ENCODE data around the gene LIPH. TPM values are rescaled to one million over a fixed set of nuclear protein-coding genes. Genes with fewer than 3 reads are reported as not detected.

Gene LIPH
- total RNA-seq, 4 donors from 2014 or later: 0.31 to 1.2 (median 0.58) TPM; not detected in 1

DNA sequence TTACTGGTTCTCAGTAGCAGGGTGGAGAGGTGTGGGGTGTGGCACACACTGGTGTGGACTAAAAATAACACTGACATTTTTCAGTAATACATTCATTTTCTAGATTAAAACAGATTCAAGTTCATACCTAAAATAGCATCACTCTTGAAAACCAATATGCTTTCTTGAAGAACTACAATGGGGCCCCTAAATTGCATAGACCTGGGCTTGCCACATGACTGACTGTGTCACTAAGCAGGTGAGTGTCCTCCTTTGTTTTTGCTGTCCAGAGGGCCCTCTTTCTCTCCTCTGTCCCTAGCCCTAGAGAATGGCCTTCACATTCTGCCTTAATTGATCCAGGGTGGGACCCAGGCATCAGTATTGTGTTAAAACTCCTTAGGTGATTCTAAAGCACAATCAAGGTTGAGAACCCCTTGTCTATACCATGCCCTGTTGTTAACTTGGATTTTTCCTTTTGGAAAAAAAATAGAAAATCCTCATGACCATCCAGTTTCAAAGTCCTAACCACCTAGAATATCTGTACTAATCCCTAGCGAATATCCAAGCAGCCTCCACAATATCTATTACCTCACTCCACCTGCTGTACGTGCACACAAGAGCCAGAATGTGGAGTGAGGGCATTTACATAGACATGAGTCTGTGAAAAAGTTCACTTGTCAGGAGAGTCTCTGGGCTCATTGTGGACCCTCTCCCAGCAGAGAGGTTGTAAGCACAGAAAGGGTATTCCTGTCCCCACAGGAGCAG lies 34.8 kb downstream of the LIPH start:
- Histone ChIP-seq H3K27ac (no peak overlapping the region), H3K4me1 (no peaks in the 10 kb centered on the region), H3K27me3 (peaks cover 31% of the 10 kb centered on the region), H3K36me3 (no peaks in the 10 kb centered on the region), H3K4me3 (no peak overlapping the region), H3K9me3 (no peaks in the 10 kb centered on the region)
- TF ChIP-seq EP300 (IDR thresholded peaks at IDR 0.05) (no peak), POLR2A (IDR thresholded peaks at IDR 0.05) (no peak), POLR2AphosphoS5 (IDR thresholded peaks at IDR 0.05) (no peak)
- TF ChIP-seq, protein P1, sequence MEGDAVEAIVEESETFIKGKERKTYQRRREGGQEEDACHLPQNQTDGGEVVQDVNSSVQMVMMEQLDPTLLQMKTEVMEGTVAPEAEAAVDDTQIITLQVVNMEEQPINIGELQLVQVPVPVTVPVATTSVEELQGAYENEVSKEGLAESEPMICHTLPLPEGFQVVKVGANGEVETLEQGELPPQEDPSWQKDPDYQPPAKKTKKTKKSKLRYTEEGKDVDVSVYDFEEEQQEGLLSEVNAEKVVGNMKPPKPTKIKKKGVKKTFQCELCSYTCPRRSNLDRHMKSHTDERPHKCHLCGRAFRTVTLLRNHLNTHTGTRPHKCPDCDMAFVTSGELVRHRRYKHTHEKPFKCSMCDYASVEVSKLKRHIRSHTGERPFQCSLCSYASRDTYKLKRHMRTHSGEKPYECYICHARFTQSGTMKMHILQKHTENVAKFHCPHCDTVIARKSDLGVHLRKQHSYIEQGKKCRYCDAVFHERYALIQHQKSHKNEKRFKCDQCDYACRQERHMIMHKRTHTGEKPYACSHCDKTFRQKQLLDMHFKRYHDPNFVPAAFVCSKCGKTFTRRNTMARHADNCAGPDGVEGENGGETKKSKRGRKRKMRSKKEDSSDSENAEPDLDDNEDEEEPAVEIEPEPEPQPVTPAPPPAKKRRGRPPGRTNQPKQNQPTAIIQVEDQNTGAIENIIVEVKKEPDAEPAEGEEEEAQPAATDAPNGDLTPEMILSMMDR (IDR thresholded peaks at IDR 0.05): no peak
- WGBS, 2 donors (ENCODE audit: low coverage in 1 of 2): 69 to 80% methylated on average over 1 to 2 of the region's 2 CpGs
- ATAC-seq: no peak

DNA sequence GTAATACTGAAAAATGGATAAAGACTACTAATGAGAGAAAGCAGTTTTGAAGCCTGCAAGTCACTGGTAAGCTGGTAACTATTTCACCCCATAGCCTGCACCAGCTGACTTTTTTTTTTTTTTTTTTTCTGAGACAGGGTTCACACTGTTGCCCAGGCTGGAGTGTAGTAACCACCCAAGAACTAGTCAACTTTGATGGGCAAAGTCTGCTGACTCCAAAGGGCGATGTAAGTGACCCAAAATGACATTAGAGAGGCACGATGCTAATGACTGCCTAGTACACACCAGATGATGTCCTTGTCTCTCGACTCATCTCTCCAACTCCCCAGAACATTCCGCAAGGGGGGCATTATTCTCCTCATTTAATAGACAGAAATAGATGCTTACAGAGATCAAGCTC lies 40.7 kb downstream of the LIPH start:
- 74 to 85% methylated on average over 3 to 4 of the region's 4 CpGs for WGBS, 2 donors (ENCODE audit: low coverage in 1 of 2)
- Histone ChIP-seq H3K27ac (no peak overlapping the region), H3K4me3 (no peak overlapping the region), H3K36me3 (no peaks in the 10 kb centered on the region), H3K9me3 (no peaks in the 10 kb centered on the region), H3K4me1 (peaks cover 0 to 5% (median 0%) of the 10 kb centered on the region in 3 donors), H3K27me3 (peaks cover 14% of the 10 kb centered on the region)
- no peak for ATAC-seq
- no peak for TF ChIP-seq POLR2AphosphoS5 (IDR thresholded peaks at IDR 0.05)
- no peak for TF ChIP-seq POLR2A (IDR thresholded peaks at IDR 0.05)
- TF ChIP-seq, protein P1 (IDR thresholded peaks at IDR 0.05): no peak
- TF ChIP-seq EP300 (IDR thresholded peaks at IDR 0.05): no peak

DNA sequence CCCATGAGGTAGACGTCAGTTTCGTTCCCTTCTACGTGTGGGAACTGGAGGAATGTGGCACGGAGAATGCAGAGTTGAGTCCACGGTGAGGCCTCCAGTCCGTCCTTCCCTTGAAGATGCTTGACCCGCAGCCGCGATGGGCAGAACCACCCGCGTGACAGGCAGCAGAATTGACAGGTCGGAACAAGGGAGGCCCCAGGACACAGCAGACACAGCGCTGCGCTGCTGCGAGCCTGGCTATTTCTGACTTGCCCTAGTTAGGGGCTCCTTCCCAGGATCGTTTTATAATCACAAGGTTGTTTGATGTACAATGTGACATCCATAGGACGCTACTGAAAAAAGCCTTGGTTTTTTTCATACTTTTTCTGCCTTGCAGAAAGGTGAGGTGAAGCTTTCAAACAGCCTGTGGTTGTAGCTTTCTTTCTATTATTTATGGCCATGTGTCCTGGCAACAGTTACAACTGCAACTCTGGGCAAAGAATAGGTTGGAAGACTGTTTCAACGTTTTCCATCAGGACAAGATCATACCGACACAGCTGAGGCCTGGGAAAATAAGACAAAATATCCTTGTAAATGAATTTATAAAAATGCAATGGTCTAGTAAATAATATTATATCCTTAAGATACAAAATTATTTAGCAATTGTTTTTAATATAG lies 43.9 kb downstream of the LIPH start:
- H3K4me1 ChIP-seq: peaks cover 0 to 5% (median 0%) of the 10 kb centered on the region in 3 donors
- no peak overlapping the region for H3K4me3 ChIP-seq
- H3K27me3 ChIP-seq: peaks cover 4% of the 10 kb centered on the region
- H3K36me3 ChIP-seq: no peaks in the 10 kb centered on the region
- WGBS, 2 donors (ENCODE audit: low coverage in 1 of 2): 64 to 65% methylated on average over 7 to 12 of the region's 19 CpGs
- ATAC-seq: no peak
- no peak for TF ChIP-seq EP300 (IDR thresholded peaks at IDR 0.05)
- no peak for TF ChIP-seq POLR2A (IDR thresholded peaks at IDR 0.05)
- no peak for TF ChIP-seq POLR2AphosphoS5 (IDR thresholded peaks at IDR 0.05)
- TF ChIP-seq, protein P1 (IDR thresholded peaks at IDR 0.05): no peak
- H3K9me3 ChIP-seq: no peaks in the 10 kb centered on the region
- H3K27ac ChIP-seq: no peak overlapping the region

DNA sequence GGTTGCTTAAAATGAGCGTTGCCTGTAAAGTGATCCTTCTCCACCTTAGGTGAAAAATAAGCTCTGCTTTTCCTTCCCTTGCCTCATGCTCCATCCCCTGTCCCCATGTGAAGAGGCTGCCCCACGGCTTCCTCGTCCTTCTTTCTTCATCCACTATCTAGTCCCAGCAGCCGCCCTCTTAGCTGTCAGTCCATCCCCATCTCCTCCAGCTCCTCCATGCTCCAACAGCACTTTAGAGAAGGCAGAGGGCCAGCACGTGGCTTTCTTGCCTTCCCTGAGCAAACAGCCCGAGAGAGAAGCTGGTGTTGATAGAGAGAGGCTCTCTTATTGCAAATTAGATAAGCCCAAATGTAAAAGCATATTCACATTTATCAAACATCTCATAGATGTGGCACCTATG lies 44.5 kb downstream of the LIPH start:
- WGBS, 2 donors (ENCODE audit: low coverage in 1 of 2): 55 to 70% methylated on average over 4 to 5 of the region's 6 CpGs
- TF ChIP-seq POLR2AphosphoS5 (IDR thresholded peaks at IDR 0.05) (no peak), EP300 (IDR thresholded peaks at IDR 0.05) (no peak), POLR2A (IDR thresholded peaks at IDR 0.05) (no peak)
- TF ChIP-seq, protein P1 (IDR thresholded peaks at IDR 0.05): no peak
- H3K36me3 ChIP-seq: no peaks in the 10 kb centered on the region
- peaks cover 8% of the 10 kb centered on the region for H3K27me3 ChIP-seq
- no peaks in the 10 kb centered on the region for H3K9me3 ChIP-seq
- no peak for ATAC-seq
- H3K4me3 ChIP-seq: no peak overlapping the region
- H3K27ac ChIP-seq: no peak overlapping the region
- H3K4me1 ChIP-seq: peaks cover 0 to 5% (median 0%) of the 10 kb centered on the region in 3 donors

All from gastroesophageal sphincter (tissue), 4 donors.